Activated CD4-positive, alpha-beta T cell treated with anti-CD3 and anti-CD28 coated beads for 36 hours (primary cell): ENCODE measurements around the gene CCDC159. TPM values are rescaled to one million over a fixed set of nuclear protein-coding genes. Genes with fewer than 3 reads are reported as not detected.
"Not testable (repeated sequence)": the region's sequence is repeated elsewhere in the genome, so short reads cannot be mapped to it uniquely, and the experiment has no call there.

ENCODE experiments used
- ATAC-seq: fragments of 200-7000 bp; cut with Tn5 transposase; one replicate; pipeline ENCODE4 v1.10.0; 2021; ENCODE audit warnings: mild to moderate bottlenecking, moderate library complexity
- CTCF ChIA-PET: fragments of 350-600 bp; sonication (Branson Sonifier 250); formaldehyde crosslinking; loops from one replicate; lab custom pipeline; 2021; ENCODE audit warnings: antibody characterized with exemption; lab: Charles Lee
- POLR2A ChIA-PET: fragments of 350-600 bp; sonication (Branson Sonifier 250); formaldehyde crosslinking; loops from one replicate; lab custom pipeline; 2021; ENCODE audit warnings: antibody characterized with exemption, inconsistent platforms; lab: Charles Lee
- DNase-seq: peaks from one replicate; pipeline ENCODE4 v3.0.0-alpha.2; 2020
- H3K27ac Mint-ChIP-seq: one replicate; pipeline ENCODE4 v1.8.0; 2021; ENCODE audit warnings: mixed read lengths
- H3K27me3 Mint-ChIP-seq: one replicate; pipeline ENCODE4 v1.8.0; 2021; ENCODE audit warnings: mixed read lengths
- H3K36me3 Mint-ChIP-seq: one replicate; pipeline ENCODE4 v1.8.0; 2021; ENCODE audit warnings: low read depth, mixed read lengths
- H3K4me1 Mint-ChIP-seq: one replicate; pipeline ENCODE4 v1.8.0; 2021; ENCODE audit warnings: mixed read lengths
- H3K4me3 Mint-ChIP-seq: one replicate; pipeline ENCODE4 v1.8.0; 2021; ENCODE audit warnings: mild to moderate bottlenecking, moderate library complexity, mixed read lengths
- H3K9me3 Mint-ChIP-seq: one replicate; pipeline ENCODE4 v1.8.0; 2021; ENCODE audit warnings: low read depth, mixed read lengths
- intact Hi-C, 2 experiments: fragments of 100-400 bp; cut with DNase I in 1 of 2; cut with micrococcal nuclease in 1 of 2; formaldehyde crosslinking; loops; one replicate each; pipeline versions ENCODE4 v1.14.2 to v1.15.1; 2022 to 2024; cut with DNase I, micrococcal nuclease
- total RNA-seq, 2 experiments: library from RNA; stranded (reverse); gene quantifications; one replicate each; pipeline ENCODE4 v1.2.3, GENCODE V29; 2021

The CCDC159 gene
- total RNA-seq, 2 experiments from 2014 or later = 15.3 to 18.0 TPM

GRCh38 chr19:11379269-11379845 lies 33.0 kb downstream of the CCDC159 start:
- intact Hi-C loops = loop anchor here in 1 of 2 experiments (10.0 kb wide), 1 partner anchor 1125 kb away; the partner anchor contains the start of gene MRPL4
- DNase-seq, H3K9me3 Mint-ChIP-seq, H3K27ac Mint-ChIP-seq, ATAC-seq, H3K27me3 Mint-ChIP-seq, POLR2A ChIA-PET: not testable (repeated sequence)
- Mint-ChIP-seq H3K4me3 (peak overlapping the region; percentile 75), H3K4me1 (peaks cover 50% of the 10 kb centered on the region), H3K36me3 (peaks cover 13% of the 10 kb centered on the region)
- CTCF ChIA-PET = interaction anchor here (0.6 to 4.5 kb wide), 5 partner anchors 41 to 106 kb away, joined by 3 to 24 read pairs (median 3); no protein-coding TSS in a partner anchor

- ATAC-seq (no peak), DNase-seq (no peak)
- peak overlapping the region; percentile 75 for H3K4me3 Mint-ChIP-seq
- no peaks in the 10 kb centered on the region for H3K9me3 Mint-ChIP-seq
- H3K27me3 Mint-ChIP-seq = peaks cover 14% of the 10 kb centered on the region
- peaks cover 13% of the 10 kb centered on the region for H3K36me3 Mint-ChIP-seq
- POLR2A ChIA-PET = no interaction called here
- CTCF ChIA-PET = interaction anchor here (0.6 to 4.5 kb wide), 5 partner anchors 39 to 79 kb away, joined by 3 to 24 read pairs (median 4); partner anchors contain the start of gene RGL3
- peaks cover 50% of the 10 kb centered on the region for H3K4me1 Mint-ChIP-seq
- intact Hi-C loops = loop anchor here (2.0 to 10.0 kb wide), 5 partner anchors 42 to 1125 kb away; partner anchors contain the start of genes MRPL4 (in 1 of the 2) and SPC24 (in 1 of the 2)
- H3K27ac Mint-ChIP-seq = peak overlapping the region; percentile 93
These were observed 33.6 kb downstream of the CCDC159 start for GRCh38 chr19:11379857-11380350.

- Mint-ChIP-seq H3K36me3 (peaks cover 9% of the 10 kb centered on the region), H3K27me3 (peaks cover 14% of the 10 kb centered on the region), H3K9me3 (no peaks in the 10 kb centered on the region), H3K27ac (peak overlapping the region; percentile 93), H3K4me1 (peaks cover 46% of the 10 kb centered on the region), H3K4me3 (peak overlapping the region; percentile 75)
- ChIA-PET POLR2A (interaction anchor here (0.6 to 1.3 kb wide), 7 partner anchors 25 to 776 kb away, joined by 3 to 6 read pairs (median 4); partner anchors contain the start of genes CCDC159, ODAD3, PRKCSH and TMED1), CTCF (interaction anchor here (0.5 to 4.5 kb wide), 29 partner anchors 10 to 1291 kb away, joined by 3 to 24 read pairs (median 3); partner anchors contain the start of genes CCDC159, ODAD3, PRKCSH and RAB3D)
- peak; percentile 97 for DNase-seq
- intact Hi-C loops = loop anchor here (1.0 to 5.0 kb wide), 13 partner anchors 25 to 510 kb away; partner anchors contain the start of genes ODAD3 (in 2 of the 2), PRKCSH (in 2 of the 2), CARM1 (in 1 of the 2) and CCDC159 (in 1 of the 2)
- ATAC-seq = peak; percentile 86
These were observed 34.6 kb downstream of the CCDC159 start for GRCh38 chr19:11380653-11381537.

GRCh38 chr19:11382898-11383705 lies 36.8 kb downstream of the CCDC159 start:
- intact Hi-C loops = loop anchor here (5.0 kb wide), 2 partner anchors 39 to 254 kb away; no protein-coding TSS in a partner anchor
- ChIA-PET POLR2A (interaction anchor here (0.6 to 0.7 kb wide), 2 partner anchors 53 to 1768 kb away, joined by 3 to 5 read pairs; no protein-coding TSS in a partner anchor), CTCF (interaction anchor here (0.6 to 4.5 kb wide), 15 partner anchors 8 to 429 kb away, joined by 3 to 24 read pairs (median 4); partner anchors contain the start of genes CCDC159, ELOF1, SWSAP1 and TMEM205)
- H3K27me3 Mint-ChIP-seq = peaks cover 14% of the 10 kb centered on the region
- peaks cover 35% of the 10 kb centered on the region for H3K4me1 Mint-ChIP-seq
- no peak for ATAC-seq
- H3K9me3 Mint-ChIP-seq = no peaks in the 10 kb centered on the region
- H3K27ac Mint-ChIP-seq = no peak overlapping the region
- DNase-seq = peak; percentile 73
- H3K36me3 Mint-ChIP-seq = peaks cover 2% of the 10 kb centered on the region
- peak overlapping the region; percentile 75 for H3K4me3 Mint-ChIP-seq

- Mint-ChIP-seq H3K4me3 (peak overlapping the region; percentile 75), H3K9me3 (no peaks in the 10 kb centered on the region), H3K4me1 (peaks cover 31% of the 10 kb centered on the region), H3K36me3 (peaks cover 2% of the 10 kb centered on the region), H3K27me3 (peaks cover 14% of the 10 kb centered on the region), H3K27ac (no peak overlapping the region)
- intact Hi-C loops = loop anchor here (5.0 kb wide), 2 partner anchors 39 to 254 kb away; no protein-coding TSS in a partner anchor
- ChIA-PET POLR2A (interaction anchor here (0.7 kb wide), 1 partner anchor 1769 kb away, joined by 3 read pairs; no protein-coding TSS in a partner anchor), CTCF (interaction anchor here (0.6 to 4.5 kb wide), 15 partner anchors 9 to 186 kb away, joined by 3 to 24 read pairs (median 4); partner anchors contain the start of genes CCDC159, ELOF1, SWSAP1 and TMEM205)
- ATAC-seq = no peak
- no peak for DNase-seq
These were observed 37.4 kb downstream of the CCDC159 start for GRCh38 chr19:11383706-11384048.

GRCh38 chr19:11384778-11385129 lies 38.4 kb downstream of the CCDC159 start:
- Mint-ChIP-seq H3K4me1 (peaks cover 26% of the 10 kb centered on the region), H3K27me3 (peaks cover 14% of the 10 kb centered on the region), H3K4me3 (no peak overlapping the region), H3K36me3 (peaks cover 2% of the 10 kb centered on the region), H3K27ac (no peak overlapping the region), H3K9me3 (no peaks in the 10 kb centered on the region)
- CTCF ChIA-PET = no interaction called here
- intact Hi-C loops = loop anchor here (5.0 kb wide), 2 partner anchors 38 to 253 kb away; no protein-coding TSS in a partner anchor
- POLR2A ChIA-PET = no interaction called here
- ATAC-seq (no peak), DNase-seq (no peak)

- ATAC-seq (peak; percentile 13), DNase-seq (no peak)
- intact Hi-C loops = no loop called here
- Mint-ChIP-seq H3K27me3 (peaks cover 10% of the 10 kb centered on the region), H3K4me3 (no peak overlapping the region), H3K4me1 (peaks cover 11% of the 10 kb centered on the region), H3K27ac (no peak overlapping the region), H3K9me3 (no peaks in the 10 kb centered on the region), H3K36me3 (no peaks in the 10 kb centered on the region)
- ChIA-PET CTCF (interaction anchor here (0.6 to 0.7 kb wide), 2 partner anchors 15 to 355 kb away, joined by 3 read pairs; no protein-coding TSS in a partner anchor), POLR2A (no interaction called here)
These were observed 41.1 kb downstream of the CCDC159 start for GRCh38 chr19:11387162-11388034.

GRCh38 chr19:11390359-11390758 lies 44.0 kb downstream of the CCDC159 start:
- POLR2A ChIA-PET = no interaction called here
- intact Hi-C loops = no loop called here
- H3K4me1 Mint-ChIP-seq = peaks cover 4% of the 10 kb centered on the region
- CTCF ChIA-PET = interaction anchor here (0.5 to 2.2 kb wide), 3 partner anchors 9 to 53 kb away, joined by 4 to 9 read pairs (median 4); partner anchors contain the start of gene SWSAP1
- H3K4me3 Mint-ChIP-seq = no peak overlapping the region
- no peaks in the 10 kb centered on the region for H3K36me3 Mint-ChIP-seq
- no peaks in the 10 kb centered on the region for H3K9me3 Mint-ChIP-seq
- H3K27ac Mint-ChIP-seq = no peak overlapping the region
- peaks cover 3% of the 10 kb centered on the region for H3K27me3 Mint-ChIP-seq
- no peak for DNase-seq
- ATAC-seq = no peak

- ATAC-seq = no peak
- DNase-seq = no peak
- Mint-ChIP-seq H3K9me3 (no peaks in the 10 kb centered on the region), H3K27ac (no peak overlapping the region), H3K27me3 (peaks cover 3% of the 10 kb centered on the region), H3K36me3 (no peaks in the 10 kb centered on the region), H3K4me3 (no peak overlapping the region), H3K4me1 (peaks cover 4% of the 10 kb centered on the region)
- POLR2A ChIA-PET = interaction anchor here (0.6 kb wide), 1 partner anchor 677 kb away, joined by 5 read pairs; no protein-coding TSS in a partner anchor
- CTCF ChIA-PET = interaction anchor here (0.5 to 2.2 kb wide), 4 partner anchors 10 to 52 kb away, joined by 4 to 9 read pairs (median 4); partner anchors contain the start of gene SWSAP1
- intact Hi-C loops = no loop called here
These were observed 44.8 kb downstream of the CCDC159 start for GRCh38 chr19:11390933-11391680.
